ENCODE measurements around the gene AR.
"Not testable (repeated sequence)": the region's sequence is repeated elsewhere in the genome, so short reads cannot be mapped to it uniquely, and the experiment has no call there.

AR gene

GRCh38 chrX:67570839-67571238 lies 27.0 kb downstream of the AR start:
- DNase-seq, result no peak

- DNase-seq, result no peak
These were observed 30.9 kb downstream of the AR start for GRCh38 chrX:67574696-67575095.

- DNase-seq, result no peak
These were observed 38.6 kb downstream of the AR start for GRCh38 chrX:67582436-67582835.

- DNase-seq, result no peak
These were observed 39.4 kb downstream of the AR start for GRCh38 chrX:67583171-67583570.

- DNase-seq, result no peak
These were observed 41.6 kb downstream of the AR start for GRCh38 chrX:67585401-67585800.

- DNase-seq, result no peak
These were observed 44.3 kb downstream of the AR start for GRCh38 chrX:67587946-67588624.

GRCh38 chrX:67596839-67597790 lies 53.3 kb downstream of the AR start:
- DNase-seq, result no peak

GRCh38 chrX:67599532-67599931 lies 55.7 kb downstream of the AR start:
- DNase-seq, result no peak

GRCh38 chrX:67601771-67602170 lies 58.0 kb downstream of the AR start:
- DNase-seq, result no peak

GRCh38 chrX:67604979-67605703 lies 61.3 kb downstream of the AR start:
- DNase-seq, result no peak

GRCh38 chrX:67607466-67607865 lies 63.6 kb downstream of the AR start:
- no peak for DNase-seq

- DNase-seq, result no peak
These were observed 66.5 kb downstream of the AR start for GRCh38 chrX:67610282-67610681.

- DNase-seq, result no peak
These were observed 68.4 kb downstream of the AR start for GRCh38 chrX:67612231-67612630.

GRCh38 chrX:67613366-67613765 lies 69.5 kb downstream of the AR start:
- DNase-seq, result no peak

- no peak for DNase-seq
These were observed 70.2 kb downstream of the AR start for GRCh38 chrX:67613996-67614395.

- DNase-seq, result no peak
These were observed 70.6 kb downstream of the AR start for GRCh38 chrX:67614423-67614822.

- no peak for DNase-seq
These were observed 75.4 kb downstream of the AR start for GRCh38 chrX:67619253-67619652.

GRCh38 chrX:67622053-67622585 lies 78.3 kb downstream of the AR start:
- no peak for DNase-seq

GRCh38 chrX:67624325-67624724 lies 80.5 kb downstream of the AR start:
- DNase-seq, result no peak

GRCh38 chrX:67635424-67635823 lies 91.6 kb downstream of the AR start:
- no peak for DNase-seq

- DNase-seq, result no peak
These were observed 92.7 kb downstream of the AR start for GRCh38 chrX:67636532-67636931.

- not testable (repeated sequence) for DNase-seq
These were observed 93.5 kb downstream of the AR start for GRCh38 chrX:67637293-67637692.

- no peak for DNase-seq
These were observed 104.5 kb downstream of the AR start for GRCh38 chrX:67648361-67648760.

All from retina (tissue), 1 donor.